ENCODE results near the gene KDM4B.

KDM4B gene

DNA sequence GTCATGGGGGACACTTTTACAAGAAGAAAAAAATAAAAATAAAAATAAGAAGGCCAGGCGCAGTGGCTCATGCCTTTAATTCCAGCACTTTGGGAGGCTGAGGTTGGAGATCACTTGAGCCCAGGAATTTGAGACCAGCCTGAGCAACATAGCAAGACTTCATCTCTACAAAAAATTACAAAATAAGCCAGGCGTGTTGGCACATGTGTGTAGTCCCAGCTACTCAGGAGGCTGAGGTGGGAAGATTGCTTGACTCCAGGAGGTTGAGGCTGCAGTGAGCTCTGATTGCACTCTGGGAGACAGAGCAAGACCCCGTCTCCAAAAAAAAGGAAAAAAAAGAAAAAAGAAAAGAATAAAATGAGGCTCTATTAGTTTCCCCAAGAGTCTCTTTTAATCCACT lies 214.7 kb downstream of the KDM4B start:
- TF ChIP-seq, protein P1, sequence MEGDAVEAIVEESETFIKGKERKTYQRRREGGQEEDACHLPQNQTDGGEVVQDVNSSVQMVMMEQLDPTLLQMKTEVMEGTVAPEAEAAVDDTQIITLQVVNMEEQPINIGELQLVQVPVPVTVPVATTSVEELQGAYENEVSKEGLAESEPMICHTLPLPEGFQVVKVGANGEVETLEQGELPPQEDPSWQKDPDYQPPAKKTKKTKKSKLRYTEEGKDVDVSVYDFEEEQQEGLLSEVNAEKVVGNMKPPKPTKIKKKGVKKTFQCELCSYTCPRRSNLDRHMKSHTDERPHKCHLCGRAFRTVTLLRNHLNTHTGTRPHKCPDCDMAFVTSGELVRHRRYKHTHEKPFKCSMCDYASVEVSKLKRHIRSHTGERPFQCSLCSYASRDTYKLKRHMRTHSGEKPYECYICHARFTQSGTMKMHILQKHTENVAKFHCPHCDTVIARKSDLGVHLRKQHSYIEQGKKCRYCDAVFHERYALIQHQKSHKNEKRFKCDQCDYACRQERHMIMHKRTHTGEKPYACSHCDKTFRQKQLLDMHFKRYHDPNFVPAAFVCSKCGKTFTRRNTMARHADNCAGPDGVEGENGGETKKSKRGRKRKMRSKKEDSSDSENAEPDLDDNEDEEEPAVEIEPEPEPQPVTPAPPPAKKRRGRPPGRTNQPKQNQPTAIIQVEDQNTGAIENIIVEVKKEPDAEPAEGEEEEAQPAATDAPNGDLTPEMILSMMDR (IDR thresholded peaks at IDR 0.05) = no peak
- no peak overlapping the region for H3K27ac ChIP-seq
- H3K4me3 ChIP-seq = no peak overlapping the region
- no peak for DNase-seq (ENCODE audit: low spot score)

DNA sequence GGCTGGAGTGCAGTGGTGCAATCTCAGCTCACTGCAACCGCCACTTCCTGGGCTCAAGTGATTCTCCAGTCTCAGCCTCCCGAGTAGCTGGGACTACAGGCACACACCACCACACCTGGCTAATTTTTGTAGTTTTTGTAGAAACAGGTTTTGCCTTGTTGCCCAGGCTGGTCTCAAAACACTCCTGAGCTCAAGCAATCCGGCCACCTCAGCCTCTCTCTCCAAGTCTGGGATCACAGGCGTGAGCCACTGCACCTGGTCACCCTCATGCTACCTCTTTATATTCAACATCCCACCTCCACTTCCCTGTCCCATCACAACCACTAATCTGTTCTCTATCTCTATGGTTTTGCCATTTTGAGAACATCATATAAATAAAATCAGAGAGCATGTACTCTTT lies 216.0 kb downstream of the KDM4B start:
- no peak for DNase-seq (ENCODE audit: low spot score)
- Histone ChIP-seq H3K27ac (no peak overlapping the region), H3K4me3 (no peak overlapping the region)
- TF ChIP-seq, protein P1 (IDR thresholded peaks at IDR 0.05) = no peak

DNA sequence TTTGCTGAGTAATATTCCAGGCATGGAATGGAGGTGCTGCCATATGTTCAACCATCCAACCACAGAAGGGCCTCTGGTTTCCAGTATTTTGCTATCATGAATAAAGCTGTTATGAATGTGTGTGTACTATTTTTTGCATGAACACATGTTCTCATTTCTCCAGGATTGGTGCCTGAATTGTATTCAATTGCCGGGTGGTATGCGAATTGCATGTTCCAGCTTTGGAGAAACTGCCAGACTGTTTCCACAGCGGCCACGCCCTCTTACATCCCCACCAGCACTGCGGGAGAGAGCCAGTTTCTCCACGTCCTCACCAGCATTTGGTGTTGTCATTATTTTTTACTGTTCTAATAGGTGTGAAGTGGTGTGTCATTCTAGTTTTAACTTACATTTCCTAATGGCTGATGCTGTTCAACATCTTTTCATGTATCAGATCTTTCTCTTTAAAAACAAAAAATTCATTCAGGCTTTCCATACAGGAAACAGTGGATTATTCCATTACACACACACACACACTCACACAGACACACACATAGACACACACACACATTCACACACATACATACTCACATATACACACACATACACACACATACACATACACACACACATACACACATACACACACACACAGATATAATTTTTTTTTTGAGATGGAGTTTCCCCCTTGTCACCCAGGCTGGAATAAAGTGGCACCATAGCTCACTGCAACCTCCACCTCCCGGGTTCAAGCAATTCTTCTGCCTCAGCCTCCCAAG lies 217.6 kb downstream of the KDM4B start:
- TF ChIP-seq, protein P1 (IDR thresholded peaks at IDR 0.05) = no peak
- H3K27ac ChIP-seq = no peak overlapping the region
- no peak for DNase-seq (ENCODE audit: low spot score)

DNA sequence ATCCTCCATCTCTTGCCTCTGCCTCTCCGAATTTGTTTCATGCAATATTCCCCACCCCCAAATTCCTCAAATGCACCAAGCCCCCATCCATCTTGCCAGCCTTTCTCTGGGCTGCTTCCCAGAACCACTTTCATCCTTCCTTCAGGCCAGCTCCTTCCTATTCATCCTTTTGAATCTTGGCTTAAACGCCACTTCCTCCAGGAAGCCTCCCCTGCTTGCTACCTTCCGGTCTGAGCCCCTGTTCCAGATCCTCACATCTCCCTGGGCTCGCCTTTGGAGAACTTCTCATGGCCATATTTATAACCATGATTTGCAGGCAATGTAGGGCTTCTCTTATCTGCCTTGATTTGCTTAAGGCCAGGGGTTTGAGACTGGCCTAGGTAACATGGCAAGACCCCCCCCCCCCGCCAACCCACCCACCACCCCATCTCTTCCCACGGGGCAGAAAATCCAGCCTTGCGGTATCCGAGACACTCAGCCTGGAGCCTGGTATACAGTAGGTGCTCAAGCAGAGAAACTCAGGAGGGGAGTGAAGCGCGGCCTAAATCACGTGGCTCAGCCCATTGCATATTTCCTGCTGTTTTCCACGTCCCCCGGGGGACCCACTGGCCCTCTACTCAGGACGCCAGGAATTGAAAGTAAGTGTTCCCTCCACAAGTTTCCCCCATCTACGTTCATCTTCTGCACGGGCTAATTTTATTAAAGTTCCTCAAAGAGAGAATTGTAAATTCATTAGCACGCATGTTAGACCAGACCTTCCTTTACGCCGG lies 219.8 kb downstream of the KDM4B start:
- H3K4me3 ChIP-seq = no peak overlapping the region
- TF ChIP-seq, protein P1 (IDR thresholded peaks at IDR 0.05) = no peak
- no peak overlapping the region for H3K27ac ChIP-seq
- DNase-seq (ENCODE audit: low spot score) = no peak

More for the DNA sequence above, 217.6 kb downstream of the KDM4B start:
- no peak overlapping the region for H3K4me3 ChIP-seq

DNA sequence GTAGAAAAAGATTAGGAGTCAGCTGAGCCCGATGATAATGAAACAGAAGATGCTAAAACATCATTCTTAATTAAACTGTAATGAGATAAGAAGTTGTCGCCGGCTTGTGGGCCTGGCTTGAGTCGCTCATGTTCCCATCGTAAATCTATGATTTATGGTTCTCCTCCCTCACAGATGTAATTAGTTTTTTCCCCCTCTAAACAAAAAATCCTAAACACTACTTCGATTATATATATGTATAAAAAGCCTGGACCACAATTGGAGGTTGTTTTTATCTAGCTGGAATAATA lies 220.3 kb downstream of the KDM4B start:
- no peak for DNase-seq (ENCODE audit: low spot score)
- H3K27ac ChIP-seq = no peak overlapping the region
- H3K4me3 ChIP-seq = no peak overlapping the region
- TF ChIP-seq, protein P1 (IDR thresholded peaks at IDR 0.05) = no peak

DNA sequence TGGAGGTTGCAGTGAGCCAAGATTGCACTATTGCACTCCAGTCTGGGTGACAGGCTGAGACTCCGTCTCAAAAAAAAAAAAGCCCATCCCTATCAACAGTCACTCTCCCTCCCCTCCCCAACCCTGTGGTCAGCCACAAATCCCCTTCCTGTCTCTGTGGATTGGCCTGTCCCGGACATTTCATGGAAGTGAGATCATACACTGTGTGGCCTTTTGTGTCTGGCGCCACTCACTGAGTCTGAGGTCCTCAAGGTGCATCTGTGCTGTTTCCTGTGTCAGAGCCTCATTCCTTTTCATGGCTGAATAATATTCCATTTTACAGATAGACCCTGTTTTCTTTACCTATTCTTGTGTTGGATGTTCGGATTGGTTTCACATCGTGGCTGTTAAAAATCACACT lies 222.2 kb downstream of the KDM4B start:
- no peak for DNase-seq (ENCODE audit: low spot score)
- Histone ChIP-seq H3K27ac (no peak overlapping the region), H3K4me3 (no peak overlapping the region)
- TF ChIP-seq, protein P1 (IDR thresholded peaks at IDR 0.05) = no peak

DNA sequence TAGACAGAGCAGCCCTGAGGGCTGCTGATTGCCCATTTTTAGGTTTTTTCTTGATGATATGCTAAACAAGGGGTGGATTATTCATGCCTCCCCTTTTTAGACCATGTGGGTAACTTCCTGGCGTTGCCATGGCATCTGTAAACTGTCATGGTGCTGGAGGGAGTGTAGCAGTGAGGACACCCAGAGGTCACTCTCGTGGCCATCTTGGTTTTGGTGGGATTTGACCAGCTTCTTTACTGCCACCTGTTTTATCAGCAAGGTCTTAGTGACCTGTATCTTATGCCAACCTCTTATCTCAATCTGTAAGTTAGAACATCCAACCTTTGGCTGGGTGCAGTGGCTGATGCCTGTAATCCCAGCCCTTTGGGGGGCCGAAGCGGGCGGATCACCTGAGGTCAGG lies 223.7 kb downstream of the KDM4B start:
- no peak for DNase-seq (ENCODE audit: low spot score)
- TF ChIP-seq, protein P1 (IDR thresholded peaks at IDR 0.05) = no peak
- Histone ChIP-seq H3K27ac (no peak overlapping the region), H3K4me3 (no peak overlapping the region)
